HG02588 (cell line): Measurements from ENCODE around the gene LSM4.

Experiments used
- ATAC-seq: cut with Tn5 transposase; IDR thresholded peaks from one replicate; pipeline ENCODE4 v1.9.1; 2021; ENCODE audit warnings: mild to moderate bottlenecking, moderate library complexity; ENCODE audit not compliant: unreplicated experiment

Gene LSM4

GRCh38 chr19:18280247-18281081 is 42.4 kb downstream of the LSM4 start:
- peak; percentile 22 for ATAC-seq

- peak; percentile 18 for ATAC-seq
Measured at GRCh38 chr19:18279516-18280246, 43.2 kb downstream of the LSM4 start.

GRCh38 chr19:18279266-18279515 is 43.7 kb downstream of the LSM4 start:
- no peak for ATAC-seq

- no peak for ATAC-seq
Measured at GRCh38 chr19:18278521-18279265, 44.2 kb downstream of the LSM4 start.

DNA sequence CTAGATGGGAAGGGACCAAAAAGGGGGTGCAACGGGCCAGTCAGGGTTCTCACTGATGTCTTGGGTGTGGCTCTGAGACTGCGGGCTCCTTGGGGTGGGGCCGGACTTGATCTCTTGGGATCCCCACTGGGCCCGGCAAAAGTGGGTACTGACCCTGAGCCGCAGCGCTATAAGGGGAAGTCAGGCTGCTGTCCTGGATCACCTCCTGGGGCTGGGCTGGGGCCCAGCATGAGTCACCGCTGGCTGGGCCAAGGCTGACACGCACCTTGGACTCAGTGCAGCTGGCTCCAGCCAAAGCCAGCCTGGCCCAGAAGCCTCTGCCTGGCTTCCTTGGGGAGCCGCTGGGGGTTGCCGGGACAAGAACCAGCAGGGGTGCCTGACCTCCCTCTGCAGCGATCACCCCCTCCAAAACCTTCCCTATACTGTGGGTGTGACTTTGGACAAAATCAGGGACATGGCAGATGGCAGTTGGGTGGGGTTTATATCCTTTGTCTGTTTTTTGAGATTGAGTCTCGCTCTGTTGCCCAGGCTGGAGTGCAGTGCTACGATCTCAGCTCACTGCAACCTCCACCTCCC is 48.0 kb downstream of the LSM4 start:
- no peak for ATAC-seq

DNA sequence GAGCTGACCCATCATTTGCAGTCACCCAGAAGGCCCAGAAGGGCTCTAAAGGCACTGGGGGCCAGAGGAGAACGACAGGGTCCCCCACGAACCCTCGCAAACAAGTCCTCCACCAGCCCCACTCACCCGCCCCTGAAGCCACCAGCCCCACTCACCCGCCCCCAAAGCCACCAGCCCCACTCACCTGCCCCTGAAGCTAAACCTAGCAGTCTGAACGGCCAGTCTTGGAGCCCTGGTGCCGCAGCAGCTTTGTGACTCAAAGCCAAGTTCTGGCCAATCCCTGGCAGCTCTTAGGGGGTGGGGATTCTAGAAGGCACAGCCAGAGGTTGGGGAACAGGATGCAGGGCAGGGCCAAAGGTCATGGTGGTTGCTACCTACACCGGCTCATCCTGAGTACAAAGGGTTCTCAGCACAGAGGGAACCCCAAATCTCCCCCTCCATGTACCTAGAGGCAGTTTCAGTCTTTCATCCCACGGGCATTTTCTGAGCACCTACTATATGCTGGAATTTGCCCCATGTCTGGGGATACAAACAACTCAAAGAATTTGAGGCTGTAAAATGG is 48.6 kb downstream of the LSM4 start, which contains the start of gene IQCN:
Gene IQCN (minus strand): TSS at position 234 of the 562 bp plus-strand sequence. CDS start 4,974 bp downstream, outside the sequence.
- ATAC-seq = no peak

GRCh38 chr19:18273561-18274218 is 49.2 kb downstream of the LSM4 start:
- no peak for ATAC-seq

DNA sequence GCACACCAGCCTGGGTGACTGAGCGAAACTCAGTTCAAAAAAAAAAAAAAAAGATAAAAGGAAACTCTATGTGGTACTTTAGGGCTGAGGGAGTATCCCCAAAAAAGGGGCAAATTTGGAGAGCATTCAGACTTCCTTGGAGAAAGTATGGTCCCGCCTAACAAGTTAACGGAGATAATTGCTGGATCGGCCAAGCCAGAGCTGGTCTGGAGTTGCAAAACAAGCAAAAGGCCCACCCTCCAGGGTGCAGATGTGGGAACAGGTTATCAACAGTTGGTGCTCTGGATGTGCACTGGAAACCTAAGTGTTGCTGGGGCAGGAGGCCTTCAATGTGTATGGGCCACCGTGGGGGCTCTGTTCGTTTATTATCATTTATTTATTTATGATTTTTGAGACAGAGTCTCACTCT is 51.4 kb downstream of the LSM4 start:
- ATAC-seq = no peak

- ATAC-seq = no peak
Measured at GRCh38 chr19:18270326-18270725, 52.5 kb downstream of the LSM4 start.

- no peak for ATAC-seq
Measured at GRCh38 chr19:18269070-18269723, 53.7 kb downstream of the LSM4 start.

DNA sequence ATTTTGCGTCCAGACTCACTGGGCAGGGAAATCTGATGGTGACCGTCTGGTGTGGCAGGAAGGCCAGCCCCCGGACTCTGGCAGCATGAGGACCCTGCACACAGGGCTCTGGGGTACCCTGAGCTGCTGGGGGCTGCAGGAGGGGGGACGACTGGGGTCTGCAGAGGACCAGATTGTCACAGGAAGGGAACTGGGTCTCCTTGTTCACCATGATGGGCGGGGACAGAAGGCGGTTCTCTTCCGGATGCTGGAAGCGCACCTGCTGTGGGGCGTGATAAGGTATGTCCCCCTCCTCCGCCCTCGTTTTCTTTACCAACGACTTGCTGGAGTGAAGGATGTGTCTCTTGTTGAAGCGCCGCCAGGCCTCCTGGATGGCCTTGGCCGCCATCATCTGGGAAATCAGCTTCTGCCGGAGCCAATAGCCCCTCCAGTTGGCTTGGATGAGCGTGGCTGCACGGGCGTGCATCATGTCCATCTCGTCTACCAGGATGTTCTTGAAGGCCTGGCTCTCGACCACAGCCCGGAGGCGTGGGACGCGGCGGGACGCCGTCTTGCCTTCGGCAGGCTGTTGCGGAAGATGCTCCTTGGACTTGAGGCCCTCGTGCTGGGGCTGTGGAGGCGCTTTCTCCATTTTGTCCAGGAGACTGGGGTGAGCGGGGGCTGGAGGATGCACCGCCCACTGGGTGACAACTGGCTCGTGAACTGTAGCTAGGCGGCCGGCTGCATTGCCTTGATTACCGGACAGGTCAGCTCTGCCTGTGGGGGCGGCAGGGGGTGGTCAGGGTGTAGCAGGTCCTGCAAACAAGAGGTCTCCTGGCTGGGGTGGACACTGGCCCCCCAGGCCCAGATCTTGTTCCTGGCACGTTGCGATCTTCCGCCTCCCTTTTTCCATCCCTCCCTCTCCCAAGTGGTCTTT is 55.8 kb downstream of the LSM4 start:
- no peak for ATAC-seq

DNA sequence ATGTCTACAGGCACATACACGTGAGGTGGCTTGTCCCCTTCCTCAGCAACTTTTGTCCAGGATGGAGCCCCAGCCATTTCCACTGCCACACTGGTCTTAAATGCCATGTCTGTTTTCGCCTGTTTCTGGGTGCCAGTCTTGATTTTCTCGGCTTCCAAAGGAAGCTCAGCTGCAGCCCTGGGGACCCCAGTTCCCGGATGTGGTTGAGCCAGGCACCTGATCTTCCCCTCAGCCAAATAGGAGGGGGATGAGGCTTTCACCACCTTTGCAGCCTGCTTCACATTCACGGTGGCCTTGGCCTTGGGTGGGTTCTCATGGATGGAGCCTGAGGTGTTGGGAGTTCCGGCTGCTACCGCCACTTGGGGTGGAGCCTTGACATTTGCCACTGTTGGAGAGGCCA is 57.3 kb downstream of the LSM4 start:
- no peak for ATAC-seq

GRCh38 chr19:18264971-18265540 is 57.8 kb downstream of the LSM4 start:
- ATAC-seq = no peak

GRCh38 chr19:18264137-18264854 is 58.6 kb downstream of the LSM4 start:
- ATAC-seq = no peak

DNA sequence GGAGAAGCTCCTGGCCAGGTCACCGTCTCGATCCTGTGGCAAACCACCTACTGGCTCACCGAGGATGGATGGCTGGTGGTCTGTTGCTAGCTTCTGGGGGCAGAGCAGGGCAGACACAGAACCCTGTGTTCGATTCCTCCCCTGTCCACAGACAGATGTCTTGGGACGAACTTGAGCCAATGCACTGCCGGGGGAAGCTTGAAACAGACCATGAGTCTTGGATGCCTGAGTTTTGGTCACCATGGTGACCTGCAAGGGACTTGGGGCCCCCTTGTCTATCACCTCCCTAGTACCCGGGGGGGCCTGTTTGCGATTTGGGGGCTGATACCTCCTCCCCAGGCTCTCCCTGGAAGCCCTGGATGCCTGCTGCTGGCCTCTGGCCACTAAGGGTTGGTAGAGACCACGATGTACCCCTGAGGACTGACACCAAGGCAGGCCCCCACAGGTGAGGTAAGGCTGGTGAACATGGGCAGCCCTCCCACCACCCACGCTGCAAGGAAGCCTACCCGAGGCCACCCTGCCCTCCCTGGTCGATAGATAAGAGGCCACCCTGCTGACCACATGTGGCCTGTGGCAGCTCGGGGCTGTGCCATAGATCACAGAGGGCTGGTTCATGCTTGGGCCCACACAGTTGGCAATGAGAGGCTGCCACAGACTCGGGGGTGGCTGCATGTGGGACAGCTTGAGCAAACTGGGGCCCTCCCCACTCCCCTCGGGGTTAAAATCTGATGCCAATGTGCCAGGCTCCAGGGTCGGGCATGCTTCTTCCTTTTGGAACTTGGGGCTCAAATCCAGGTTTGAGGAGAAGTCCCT is 59.3 kb downstream of the LSM4 start:
- ATAC-seq = no peak

DNA sequence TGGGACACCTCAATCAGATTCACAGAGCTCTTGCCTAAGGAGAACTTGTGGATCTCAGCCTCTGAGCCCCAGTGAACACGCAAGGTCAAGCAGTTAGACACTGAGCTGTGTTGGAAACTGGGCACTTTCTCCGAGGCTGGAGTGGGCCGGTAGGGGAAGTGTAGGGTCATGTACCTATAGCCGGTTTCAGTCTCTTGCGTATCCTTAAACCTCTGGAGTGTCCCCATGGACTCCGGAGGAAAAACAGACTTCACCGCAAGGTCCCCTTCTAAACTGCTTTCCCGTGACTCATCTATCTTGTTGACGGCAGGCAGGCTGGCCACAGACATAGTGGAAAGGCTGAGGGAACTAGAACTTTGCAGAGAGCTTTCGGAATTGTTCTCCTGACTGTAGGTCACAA is 60.0 kb downstream of the LSM4 start:
- no peak for ATAC-seq

DNA sequence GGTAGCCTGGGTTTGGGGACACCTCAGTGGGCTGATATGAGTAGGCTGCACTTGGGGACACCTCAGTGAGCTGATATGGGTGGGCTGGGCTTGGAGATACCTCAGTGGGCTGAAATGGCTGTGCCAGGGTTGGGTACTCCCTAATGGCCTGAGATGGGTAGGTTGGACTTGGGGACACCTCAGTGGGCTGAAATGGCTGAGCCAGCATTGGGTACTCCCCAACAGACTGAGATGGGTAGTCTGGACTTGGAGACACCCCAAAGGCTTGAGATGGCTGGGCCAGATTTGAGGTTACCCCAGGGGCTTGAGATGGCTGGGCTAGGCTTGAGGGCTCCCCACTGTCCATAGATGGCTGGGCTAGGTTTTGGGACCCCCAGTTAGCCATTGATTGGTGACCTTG is 60.7 kb downstream of the LSM4 start:
- ATAC-seq = no peak
